ENCODE measurements around the gene FTSJ1. TPM values are rescaled to one million over a fixed set of nuclear protein-coding genes. Genes with fewer than 3 reads are reported as not detected.

The FTSJ1 gene
- total RNA-seq, 2 donors from 2014 or later = 44.3 to 56.1 TPM

GRCh38 chrX:48480142-48480541 lies 4.1 kb downstream of the FTSJ1 start:
- H3K36me3 ChIP-seq = no peaks in the 10 kb centered on the region
- no peak for DNase-seq (ENCODE audit: low spot score)
- H3K4me3 ChIP-seq = no peak overlapping the region
- H3K27ac ChIP-seq = no peak overlapping the region
- no peaks in the 10 kb centered on the region for H3K27me3 ChIP-seq (replicated peaks; ENCODE audit: insufficient read depth)
- no peak for TF ChIP-seq POLR2A (IDR thresholded peaks at IDR 0.05)
- TF ChIP-seq POLR2AphosphoS5 (IDR thresholded peaks at IDR 0.05) = no peak
- no peak for TF ChIP-seq CTCF (IDR thresholded peaks at IDR 0.05)
- intact Hi-C loops (cut with DNase I) = no loop called here
- 98% methylated on average over 3 of the region's 3 CpGs for WGBS
- no peaks in the 10 kb centered on the region for H3K4me1 ChIP-seq (replicated peaks)
- H3K9me3 ChIP-seq = no peaks in the 10 kb centered on the region

- no peaks in the 10 kb centered on the region for H3K9me3 ChIP-seq
- H3K36me3 ChIP-seq = no peaks in the 10 kb centered on the region
- WGBS = 93% methylated on average over 3 of the region's 3 CpGs
- TF ChIP-seq CTCF (IDR thresholded peaks at IDR 0.05) (no peak), POLR2AphosphoS5 (IDR thresholded peaks at IDR 0.05) (no peak), POLR2A (IDR thresholded peaks at IDR 0.05) (no peak)
- DNase-seq (ENCODE audit: low spot score) = no peak
- intact Hi-C loops (cut with DNase I) = no loop called here
- no peak overlapping the region for H3K4me3 ChIP-seq
- H3K4me1 ChIP-seq (replicated peaks) = no peaks in the 10 kb centered on the region
- H3K27ac ChIP-seq = no peak overlapping the region
- H3K27me3 ChIP-seq (replicated peaks; ENCODE audit: insufficient read depth) = no peaks in the 10 kb centered on the region
These were observed 4.6 kb downstream of the FTSJ1 start for GRCh38 chrX:48480583-48480982.

- intact Hi-C loops (cut with DNase I) = no loop called here
- 60% methylated on average over 5 of the region's 7 CpGs for WGBS
- H3K4me3 ChIP-seq = no peak overlapping the region
- no peak for DNase-seq (ENCODE audit: low spot score)
- H3K36me3 ChIP-seq = no peaks in the 10 kb centered on the region
- H3K27me3 ChIP-seq (replicated peaks; ENCODE audit: insufficient read depth) = no peaks in the 10 kb centered on the region
- no peaks in the 10 kb centered on the region for H3K4me1 ChIP-seq (replicated peaks)
- H3K27ac ChIP-seq = no peak overlapping the region
- TF ChIP-seq POLR2A (IDR thresholded peaks at IDR 0.05) (no peak), POLR2AphosphoS5 (IDR thresholded peaks at IDR 0.05) (no peak), CTCF (IDR thresholded peaks at IDR 0.05) (no peak)
- H3K9me3 ChIP-seq = no peaks in the 10 kb centered on the region
These were observed 6.5 kb downstream of the FTSJ1 start for GRCh38 chrX:48482526-48482925.

- Histone ChIP-seq H3K4me1 (replicated peaks) (no peaks in the 10 kb centered on the region), H3K27ac (no peak overlapping the region), H3K9me3 (no peaks in the 10 kb centered on the region), H3K4me3 (no peak overlapping the region), H3K27me3 (replicated peaks; ENCODE audit: insufficient read depth) (no peaks in the 10 kb centered on the region), H3K36me3 (no peaks in the 10 kb centered on the region)
- intact Hi-C loops (cut with DNase I) = no loop called here
- 80% methylated on average over 9 of the region's 10 CpGs for WGBS
- no peak for TF ChIP-seq CTCF (IDR thresholded peaks at IDR 0.05)
- TF ChIP-seq POLR2AphosphoS5 (IDR thresholded peaks at IDR 0.05) = no peak
- no peak for TF ChIP-seq POLR2A (IDR thresholded peaks at IDR 0.05)
- DNase-seq (ENCODE audit: low spot score) = no peak
These were observed 11.4 kb downstream of the FTSJ1 start for GRCh38 chrX:48487362-48487798.

- TF ChIP-seq POLR2A (IDR thresholded peaks at IDR 0.05) (no peak), CTCF (IDR thresholded peaks at IDR 0.05) (no peak), POLR2AphosphoS5 (IDR thresholded peaks at IDR 0.05) (no peak)
- no peaks in the 10 kb centered on the region for H3K27me3 ChIP-seq (replicated peaks; ENCODE audit: insufficient read depth)
- H3K36me3 ChIP-seq = no peaks in the 10 kb centered on the region
- H3K4me1 ChIP-seq (replicated peaks) = no peaks in the 10 kb centered on the region
- no peak overlapping the region for H3K4me3 ChIP-seq
- 86% methylated on average over 3 of the region's 3 CpGs for WGBS
- no peak overlapping the region for H3K27ac ChIP-seq
- H3K9me3 ChIP-seq = no peaks in the 10 kb centered on the region
- intact Hi-C loops (cut with DNase I) = no loop called here
- DNase-seq (ENCODE audit: low spot score) = no peak
These were observed 12.0 kb downstream of the FTSJ1 start for GRCh38 chrX:48488034-48488433.
